Stimulated activated CD8-positive, alpha-beta memory T cell treated with anti-CD3 and anti-CD28 coated beads, Interleukin-12 subunit alpha, Interleukin-12 subunit beta, amount 100 ng/mL, for 24 hours (primary cell): Measurements from ENCODE around the gene GARIN5A.

Experiments
- DNase-seq: peaks from one replicate; pipeline ENCODE4 v3.0.0-alpha.2; 2020; ENCODE audit errors: extremely low read depth

GARIN5A gene

GRCh38 chr19:50417111-50418081 lies 59.3 kb downstream of the GARIN5A start:
- DNase-seq = no peak
